ENCODE measurements around the gene REM2. TPM values are rescaled to one million over a fixed set of nuclear protein-coding genes. Genes with fewer than 3 reads are reported as not detected.

Gene REM2
- total RNA-seq, 1 experiment from 2014 or later, result 1.2 TPM

DNA sequence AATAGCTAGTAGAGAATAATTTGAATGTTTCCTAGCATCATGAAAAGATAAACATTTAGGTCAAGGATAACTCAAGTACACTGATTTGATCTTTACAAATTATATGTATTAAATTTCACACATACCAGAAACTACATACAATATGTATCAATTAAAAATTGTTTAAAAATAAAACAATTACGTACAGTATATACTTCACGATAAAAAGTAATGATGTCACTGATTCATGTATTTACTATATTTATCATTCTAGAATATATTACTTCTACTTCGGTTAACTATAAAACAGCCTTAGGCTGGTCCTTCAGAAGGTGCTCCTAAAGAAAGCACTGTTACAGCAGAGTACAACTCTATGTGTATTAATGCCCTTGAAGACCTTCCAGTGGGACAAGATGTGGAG is 24.4 kb downstream of the REM2 start:
- Histone ChIP-seq H2BK120ac (ENCODE audit: low read depth, low read length, poor library complexity, severe bottlenecking) (no peak overlapping the region), H3K18ac (ENCODE audit: insufficient read length, low read depth, low read length) (no peak overlapping the region), H3K23me2 (ENCODE audit: insufficient read length, low read depth, low read length, poor library complexity, severe bottlenecking) (no peaks in the 10 kb centered on the region), H3K14ac (ENCODE audit: insufficient read depth, low read length) (no peak overlapping the region), H4K20me1 (ENCODE audit: control insufficient read depth, insufficient read depth, insufficient read length) (no peaks in the 10 kb centered on the region), H3K4me1 (ENCODE audit: insufficient read depth, low read length) (no peaks in the 10 kb centered on the region), H2AK5ac (ENCODE audit: insufficient read length, low read length) (no peak overlapping the region), H3T11ph (ENCODE audit: low read length) (no peak overlapping the region), H3K27ac (ENCODE audit: insufficient read length, low read depth, low read length) (no peak overlapping the region), H3K4me2 (ENCODE audit: insufficient read depth, insufficient read length, low read length) (no peak overlapping the region), H3K23ac (ENCODE audit: insufficient read length, low read depth, low read length) (no peak overlapping the region), H2BK20ac (ENCODE audit: low read depth, low read length, poor library complexity, severe bottlenecking) (no peak overlapping the region), H4K91ac (ENCODE audit: insufficient read length, low read depth, low read length) (no peak overlapping the region), H3K27me3 (ENCODE audit: insufficient read depth, low read length) (no peaks in the 10 kb centered on the region), H3K4ac (ENCODE audit: low read depth, low read length) (no peak overlapping the region), H3K79me2 (ENCODE audit: insufficient read depth, low read length) (no peaks in the 10 kb centered on the region), H4K8ac (replicated peaks; ENCODE audit: insufficient read length, low read depth, low read length) (no peak overlapping the region), H4K5ac (ENCODE audit: insufficient read length, low read depth, low read length) (no peak overlapping the region), H3K56ac (ENCODE audit: insufficient read length, low read depth, low read length) (no peak overlapping the region), H2BK15ac (ENCODE audit: low read depth, low read length) (no peak overlapping the region), H2BK5ac (ENCODE audit: insufficient read length, low read length) (no peak overlapping the region), H3K9me3 (ENCODE audit: control insufficient read depth, low read depth, low read length) (no peaks in the 10 kb centered on the region), H2AFZ (ENCODE audit: low read length) (no peak overlapping the region), H3K9ac (ENCODE audit: extremely low read depth, insufficient read length, low read length) (no peak overlapping the region), H2BK12ac (ENCODE audit: insufficient read length, low read depth, low read length) (no peak overlapping the region), H3K79me1 (ENCODE audit: insufficient read depth, low read depth, low read length, poor library complexity, severe bottlenecking) (no peaks in the 10 kb centered on the region)
- DNase-seq, result no peak
- no peak overlapping the region for H3K27ac Mint-ChIP-seq
- H3K9me3 Mint-ChIP-seq, result no peaks in the 10 kb centered on the region
- no peaks in the 10 kb centered on the region; the same call in 1 of the 2 replicates for H3K27me3 Mint-ChIP-seq (ENCODE audit: low read depth)
- no peak overlapping the region for H3K4me3 Mint-ChIP-seq
- WGBS (ENCODE audit: extremely low coverage, insufficient read length, low lambda C conversion rate), result no CpG with 5 or more reads among the region's 3 CpGs
- TF ChIP-seq, protein P1, sequence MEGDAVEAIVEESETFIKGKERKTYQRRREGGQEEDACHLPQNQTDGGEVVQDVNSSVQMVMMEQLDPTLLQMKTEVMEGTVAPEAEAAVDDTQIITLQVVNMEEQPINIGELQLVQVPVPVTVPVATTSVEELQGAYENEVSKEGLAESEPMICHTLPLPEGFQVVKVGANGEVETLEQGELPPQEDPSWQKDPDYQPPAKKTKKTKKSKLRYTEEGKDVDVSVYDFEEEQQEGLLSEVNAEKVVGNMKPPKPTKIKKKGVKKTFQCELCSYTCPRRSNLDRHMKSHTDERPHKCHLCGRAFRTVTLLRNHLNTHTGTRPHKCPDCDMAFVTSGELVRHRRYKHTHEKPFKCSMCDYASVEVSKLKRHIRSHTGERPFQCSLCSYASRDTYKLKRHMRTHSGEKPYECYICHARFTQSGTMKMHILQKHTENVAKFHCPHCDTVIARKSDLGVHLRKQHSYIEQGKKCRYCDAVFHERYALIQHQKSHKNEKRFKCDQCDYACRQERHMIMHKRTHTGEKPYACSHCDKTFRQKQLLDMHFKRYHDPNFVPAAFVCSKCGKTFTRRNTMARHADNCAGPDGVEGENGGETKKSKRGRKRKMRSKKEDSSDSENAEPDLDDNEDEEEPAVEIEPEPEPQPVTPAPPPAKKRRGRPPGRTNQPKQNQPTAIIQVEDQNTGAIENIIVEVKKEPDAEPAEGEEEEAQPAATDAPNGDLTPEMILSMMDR (conservative IDR thresholded peaks at IDR 0.05), result no peak
- H3K4me1 Mint-ChIP-seq, result no peaks in the 10 kb centered on the region
- H3K36me3 Mint-ChIP-seq (ENCODE audit: insufficient read depth in 1 of 3, low read depth in 3 of 3), result peaks cover 33 to 75% (median 66%) of the 10 kb centered on the region in 3 experiments
